ENCODE data around the gene KLHL24.
"Not testable (repeated sequence)": the region's sequence is repeated elsewhere in the genome, so short reads cannot be mapped to it uniquely, and the experiment has no call there.

The KLHL24 gene

DNA sequence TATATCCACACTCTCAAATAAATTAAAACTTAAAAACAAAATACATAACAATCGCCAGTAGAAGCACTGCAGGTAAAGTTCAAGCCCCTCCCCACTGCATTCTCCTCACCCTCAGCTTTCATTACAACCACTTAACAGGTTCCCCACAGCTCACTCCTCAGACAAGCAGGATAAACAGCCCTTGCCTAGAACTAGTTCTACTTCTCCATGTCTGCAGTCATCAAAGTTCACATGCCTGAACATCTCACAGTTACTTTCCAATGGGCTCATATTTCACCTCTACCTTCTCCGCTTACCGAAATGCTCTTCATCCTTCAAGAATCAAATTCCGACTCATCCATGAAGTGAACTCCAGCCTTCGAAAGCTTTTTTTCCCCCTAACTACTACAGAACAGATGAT, 66.3 kb downstream of the KLHL24 start:
- TF ChIP-seq POLR2A (IDR thresholded peaks at IDR 0.05; ENCODE audit: extremely low read depth, insufficient read length) (no peak), MYC (IDR thresholded peaks at IDR 0.05; ENCODE audit: low read depth, low read length) (no peak)
- TF ChIP-seq, protein P1, sequence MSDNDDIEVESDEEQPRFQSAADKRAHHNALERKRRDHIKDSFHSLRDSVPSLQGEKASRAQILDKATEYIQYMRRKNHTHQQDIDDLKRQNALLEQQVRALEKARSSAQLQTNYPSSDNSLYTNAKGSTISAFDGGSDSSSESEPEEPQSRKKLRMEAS (IDR thresholded peaks at IDR 0.05; ENCODE audit: low read depth, low read length), result no peak
- TF ChIP-seq, protein P2, sequence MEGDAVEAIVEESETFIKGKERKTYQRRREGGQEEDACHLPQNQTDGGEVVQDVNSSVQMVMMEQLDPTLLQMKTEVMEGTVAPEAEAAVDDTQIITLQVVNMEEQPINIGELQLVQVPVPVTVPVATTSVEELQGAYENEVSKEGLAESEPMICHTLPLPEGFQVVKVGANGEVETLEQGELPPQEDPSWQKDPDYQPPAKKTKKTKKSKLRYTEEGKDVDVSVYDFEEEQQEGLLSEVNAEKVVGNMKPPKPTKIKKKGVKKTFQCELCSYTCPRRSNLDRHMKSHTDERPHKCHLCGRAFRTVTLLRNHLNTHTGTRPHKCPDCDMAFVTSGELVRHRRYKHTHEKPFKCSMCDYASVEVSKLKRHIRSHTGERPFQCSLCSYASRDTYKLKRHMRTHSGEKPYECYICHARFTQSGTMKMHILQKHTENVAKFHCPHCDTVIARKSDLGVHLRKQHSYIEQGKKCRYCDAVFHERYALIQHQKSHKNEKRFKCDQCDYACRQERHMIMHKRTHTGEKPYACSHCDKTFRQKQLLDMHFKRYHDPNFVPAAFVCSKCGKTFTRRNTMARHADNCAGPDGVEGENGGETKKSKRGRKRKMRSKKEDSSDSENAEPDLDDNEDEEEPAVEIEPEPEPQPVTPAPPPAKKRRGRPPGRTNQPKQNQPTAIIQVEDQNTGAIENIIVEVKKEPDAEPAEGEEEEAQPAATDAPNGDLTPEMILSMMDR (IDR thresholded peaks at IDR 0.05; ENCODE audit: low read depth, low read length), result no peak
- no peak for DNase-seq (ENCODE audit: low read depth)
- no peak overlapping the region for H3K4me3 ChIP-seq (ENCODE audit: low read depth, low read length)

DNA sequence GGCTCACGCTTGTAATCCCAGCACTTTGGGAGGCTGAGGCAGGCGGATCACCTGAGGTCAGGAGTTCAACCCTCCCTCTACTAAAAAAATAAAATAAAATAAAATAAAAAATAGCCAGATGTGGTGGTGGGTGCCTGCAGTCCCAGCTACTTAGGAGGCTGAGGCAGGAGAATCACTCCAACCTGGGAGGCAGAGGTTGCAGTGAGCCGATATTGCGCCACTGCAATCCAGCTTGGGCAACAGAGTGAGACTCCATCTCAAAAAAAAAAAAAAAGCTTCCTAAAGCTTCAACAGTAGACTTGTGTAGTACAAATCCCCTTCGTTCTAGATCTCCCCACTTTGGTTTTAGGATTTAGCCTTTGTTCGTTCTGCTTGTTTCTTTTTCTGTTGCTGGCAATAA, 68.5 kb downstream of the KLHL24 start:
- DNase-seq (ENCODE audit: low read depth), result peak; percentile 20
- H3K4me3 ChIP-seq (ENCODE audit: low read depth, low read length), result not testable (repeated sequence)

DNA sequence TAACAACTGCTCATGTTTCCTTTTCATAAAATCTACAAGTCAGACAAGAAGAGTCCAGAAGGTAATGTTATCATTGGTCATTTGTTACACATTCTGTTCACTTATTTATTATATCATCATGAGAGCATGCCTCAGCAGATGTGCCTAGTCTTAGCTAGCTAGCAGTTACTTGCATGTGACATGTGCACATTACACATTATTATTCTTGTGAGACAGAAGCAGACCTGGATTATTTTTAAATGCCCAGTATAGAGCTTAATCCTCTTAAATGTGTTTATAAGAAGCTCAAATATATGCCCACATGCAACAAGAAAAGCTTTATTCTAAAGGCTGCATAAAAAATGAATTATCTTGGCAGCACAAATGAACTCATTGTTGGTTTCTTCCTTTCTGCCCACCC, 74.8 kb downstream of the KLHL24 start:
- H3K4me3 ChIP-seq (ENCODE audit: low read depth, low read length), result no peak overlapping the region
- no peak for DNase-seq (ENCODE audit: low read depth)
- TF ChIP-seq, protein P1 (IDR thresholded peaks at IDR 0.05; ENCODE audit: low read depth, low read length), result no peak
- no peak for TF ChIP-seq MYC (IDR thresholded peaks at IDR 0.05; ENCODE audit: low read depth, low read length)

DNA sequence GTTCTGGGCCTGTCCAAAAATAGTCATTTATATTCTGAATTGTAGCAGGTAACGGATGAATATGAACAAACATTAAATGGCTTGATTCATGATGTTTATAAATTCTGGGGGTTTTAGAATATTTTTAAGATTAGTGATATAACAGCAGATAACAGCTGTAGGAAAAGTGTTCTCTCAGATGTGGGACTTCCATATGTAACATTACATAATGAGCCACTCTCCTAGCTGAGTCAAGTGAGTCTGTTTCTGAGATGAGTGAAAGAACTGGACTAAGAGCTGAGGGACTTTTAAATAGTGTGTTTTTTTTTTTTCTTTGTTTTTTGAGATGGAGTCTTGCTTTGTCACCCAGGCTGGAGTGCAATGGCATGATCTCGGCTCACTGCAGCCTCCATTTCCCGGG, 76.1 kb downstream of the KLHL24 start:
- H3K4me3 ChIP-seq (ENCODE audit: low read depth, low read length), result no peak overlapping the region
- TF ChIP-seq MYC (IDR thresholded peaks at IDR 0.05; ENCODE audit: low read depth, low read length) (no peak), POLR2A (IDR thresholded peaks at IDR 0.05; ENCODE audit: extremely low read depth, insufficient read length) (no peak)
- TF ChIP-seq, protein P1 (IDR thresholded peaks at IDR 0.05; ENCODE audit: low read depth, low read length), result no peak
- TF ChIP-seq, protein P2 (IDR thresholded peaks at IDR 0.05; ENCODE audit: low read depth, low read length), result no peak
- no peak for DNase-seq (ENCODE audit: low read depth)

DNA sequence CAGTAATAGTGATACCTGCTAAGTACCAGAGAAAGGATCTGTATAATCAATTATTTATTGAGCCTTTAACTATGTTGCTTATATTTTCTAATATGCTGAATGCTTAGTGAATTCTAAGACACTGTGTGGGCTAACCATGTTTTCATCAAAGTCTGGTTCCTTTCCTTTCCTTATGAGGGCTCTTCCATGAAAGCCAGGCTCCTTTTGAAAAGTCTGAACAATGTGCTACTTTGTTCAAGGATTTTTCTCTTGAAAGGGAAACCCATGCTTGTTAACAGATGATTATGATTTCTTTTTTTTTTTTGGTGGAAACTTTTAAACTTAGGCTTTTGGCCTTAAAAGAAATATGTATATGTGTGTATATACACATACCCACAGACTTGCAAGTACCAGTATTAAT, 79.2 kb downstream of the KLHL24 start:
- TF ChIP-seq, protein P2 (IDR thresholded peaks at IDR 0.05; ENCODE audit: low read depth, low read length), result no peak
- TF ChIP-seq MYC (IDR thresholded peaks at IDR 0.05; ENCODE audit: low read depth, low read length) (no peak), POLR2A (IDR thresholded peaks at IDR 0.05; ENCODE audit: extremely low read depth, insufficient read length) (no peak)
- TF ChIP-seq, protein P1 (IDR thresholded peaks at IDR 0.05; ENCODE audit: low read depth, low read length), result no peak
- H3K4me3 ChIP-seq (ENCODE audit: low read depth, low read length), result no peak overlapping the region
- no peak for DNase-seq (ENCODE audit: low read depth)

DNA sequence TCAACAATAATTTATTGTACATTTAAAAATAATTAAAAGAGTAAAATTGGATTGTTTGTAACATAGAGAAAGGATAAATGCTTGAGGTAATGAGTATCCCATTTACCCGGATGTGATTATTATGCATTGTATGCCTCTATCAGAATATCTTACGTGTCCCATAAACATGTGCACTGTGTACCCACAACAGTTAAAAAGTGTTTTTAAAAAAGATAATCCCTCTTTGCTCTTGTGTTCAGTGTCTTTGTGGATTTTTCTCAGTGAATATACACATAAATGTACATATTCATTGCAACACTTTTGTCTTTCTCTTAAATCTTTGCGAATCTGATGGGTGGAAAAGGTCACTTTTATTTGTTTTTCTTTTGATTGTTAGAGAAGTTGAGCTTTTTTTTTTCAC, 82.6 kb downstream of the KLHL24 start:
- TF ChIP-seq MYC (IDR thresholded peaks at IDR 0.05; ENCODE audit: low read depth, low read length), result no peak
- TF ChIP-seq, protein P2 (IDR thresholded peaks at IDR 0.05; ENCODE audit: low read depth, low read length), result no peak
- TF ChIP-seq, protein P1 (IDR thresholded peaks at IDR 0.05; ENCODE audit: low read depth, low read length), result no peak
- no peak for TF ChIP-seq POLR2A (IDR thresholded peaks at IDR 0.05; ENCODE audit: extremely low read depth, insufficient read length)
- no peak overlapping the region for H3K4me3 ChIP-seq (ENCODE audit: low read depth, low read length)
- DNase-seq (ENCODE audit: low read depth), result no peak

DNA sequence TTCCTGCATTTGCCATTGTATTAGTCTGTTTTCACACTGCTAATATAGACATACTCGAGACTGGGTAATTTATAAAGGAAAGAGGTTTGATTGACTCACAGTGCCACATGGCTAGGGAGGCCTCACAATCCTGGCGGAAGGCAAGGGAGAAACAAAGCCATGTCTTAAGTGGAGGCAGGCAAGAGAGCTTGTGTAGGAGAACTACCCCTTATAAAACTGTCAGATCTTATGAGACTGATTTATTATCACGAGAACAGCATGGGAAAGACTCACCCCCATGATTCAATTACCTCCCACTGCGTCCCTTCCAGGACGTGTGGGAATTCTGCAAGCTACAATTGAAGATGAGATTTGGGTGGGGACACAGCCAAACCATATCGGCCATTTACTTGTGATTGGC, 90.0 kb downstream of the KLHL24 start:
- no peak overlapping the region for H3K4me3 ChIP-seq (ENCODE audit: low read depth, low read length)
- TF ChIP-seq MYC (IDR thresholded peaks at IDR 0.05; ENCODE audit: low read depth, low read length) (no peak), POLR2A (IDR thresholded peaks at IDR 0.05; ENCODE audit: extremely low read depth, insufficient read length) (no peak)
- TF ChIP-seq, protein P1 (IDR thresholded peaks at IDR 0.05; ENCODE audit: low read depth, low read length), result no peak
- TF ChIP-seq, protein P2 (IDR thresholded peaks at IDR 0.05; ENCODE audit: low read depth, low read length), result no peak
- no peak for DNase-seq (ENCODE audit: low read depth)

Measured in NB4 (cell line).